HG02798 (cell line): ENCODE measurements around the gene TTC5.
A peak's percentile ranks its signal among the peaks of the same experiment; 100 is the strongest.
"Not testable (repeated sequence)": the region's sequence is repeated elsewhere in the genome, so short reads cannot be mapped to it uniquely, and the experiment has no call there.

ENCODE experiments used
- ATAC-seq: cut with Tn5 transposase; IDR thresholded peaks from one replicate; pipeline ENCODE4 v1.9.1; 2021; ENCODE audit warnings: mild to moderate bottlenecking; ENCODE audit not compliant: unreplicated experiment, poor library complexity

The TTC5 gene

GRCh38 chr14:20305265-20306078 lies at the start of gene TTC5:
Gene TTC5 (minus strand): TSS chr14:20305951. CDS start chr14:20305937, 14 bp downstream.
- ATAC-seq = peak; percentile 97

GRCh38 chr14:20350860-20351259 lies 45.1 kb upstream of the TTC5 start:
- no peak for ATAC-seq

- ATAC-seq = no peak
Observed at GRCh38 chr14:20350282-20350681, 44.5 kb upstream of the TTC5 start.

GRCh38 chr14:20347747-20348146 lies 42.0 kb upstream of the TTC5 start:
- ATAC-seq = no peak

- no peak for ATAC-seq
Observed at GRCh38 chr14:20346713-20347112, 41.0 kb upstream of the TTC5 start.

GRCh38 chr14:20345366-20345765 lies 39.6 kb upstream of the TTC5 start:
- no peak for ATAC-seq

- ATAC-seq = no peak
Observed at GRCh38 chr14:20343862-20344220, 38.1 kb upstream of the TTC5 start.

- peak; percentile 93 for ATAC-seq
Observed at GRCh38 chr14:20343092-20343861, 37.5 kb upstream of the TTC5 start, which contains the start of gene PARP2. Gene PARP2 (plus strand): TSS chr14:20343635. CDS start chr14:20343642, 7 bp downstream.

- no peak for ATAC-seq
Observed at GRCh38 chr14:20341646-20342045, 35.9 kb upstream of the TTC5 start.

- not testable (repeated sequence) for ATAC-seq
Observed at GRCh38 chr14:20341032-20341431, 35.3 kb upstream of the TTC5 start.

GRCh38 chr14:20334017-20334416 lies 28.3 kb upstream of the TTC5 start:
- no peak for ATAC-seq

GRCh38 chr14:20333494-20333841 lies 27.7 kb upstream of the TTC5 start:
- ATAC-seq = no peak

GRCh38 chr14:20332788-20333493 lies 27.2 kb upstream of the TTC5 start, which contains the start of gene CCNB1IP1:
Gene CCNB1IP1 (minus strand): TSS chr14:20333279. CDS start chr14:20316523, 16,756 bp downstream.
- ATAC-seq = peak; percentile 99

- no peak for ATAC-seq
Observed at GRCh38 chr14:20332431-20332787, 26.7 kb upstream of the TTC5 start.

- no peak for ATAC-seq
Observed at GRCh38 chr14:20331053-20331613, 25.4 kb upstream of the TTC5 start.

GRCh38 chr14:20329355-20329754 lies 23.6 kb upstream of the TTC5 start:
- no peak for ATAC-seq

- no peak for ATAC-seq
Observed at GRCh38 chr14:20328705-20329104, 23.0 kb upstream of the TTC5 start.

- peak; percentile 65 for ATAC-seq
Observed at GRCh38 chr14:20327005-20327869, 21.5 kb upstream of the TTC5 start.

GRCh38 chr14:20317720-20318119 lies 12.0 kb upstream of the TTC5 start:
- no peak for ATAC-seq

GRCh38 chr14:20314026-20314425 lies 8.3 kb upstream of the TTC5 start:
- ATAC-seq = no peak
